OCI-LY7 (cell line): ENCODE data around the gene GJC2. TPM values are rescaled to one million over a fixed set of nuclear protein-coding genes. Genes with fewer than 3 reads are reported as not detected.

ENCODE experiments used
- BruUV-seq: library from RNA; stranded (reverse); fragments of 400-500 nt; replicated peaks from 2 replicates; lab custom pipeline; 2021; lab: Mats Ljungman, UMichigan
- CTCF ChIA-PET: fragments of 300-600 bp; sonication (Branson Sonifier 250); formaldehyde crosslinking; loops from one replicate; lab custom pipeline; 2022; ENCODE audit warnings: antibody characterized with exemption; ENCODE audit not compliant: unreplicated experiment; lab: Charles Lee
- POLR2A ChIA-PET: fragments of 300-600 bp; sonication (Branson Sonifier 250); formaldehyde crosslinking; loops from one replicate; lab custom pipeline; 2022; ENCODE audit warnings: antibody characterized with exemption; lab: Charles Lee
- DNase-seq: peaks from one replicate; pipeline ENCODE4 v3.0.0-alpha.2; 2015; ENCODE audit warnings: low spot score
- H2AFZ ChIP-seq: fragments of 200-600 bp; sonication (generic), shearing (Covaris generic); 2 replicates; pipeline ENCODE4 v1.6.1; 2014; ENCODE audit warnings: mild to moderate bottlenecking, antibody characterized with exemption, low read length, moderate library complexity
- H3K27ac ChIP-seq: fragments of 200-600 bp; sonication (generic); 2 replicates; pipeline ENCODE4 v1.5.1; 2014; ENCODE audit warnings: mixed run types, low read depth, mild to moderate bottlenecking, moderate library complexity, low read length, inconsistent platforms; ENCODE audit not compliant: poor library complexity, severe bottlenecking
- H3K36me3 ChIP-seq: fragments of 200-600 bp; sonication (generic); 2 replicates; pipeline ENCODE4 v1.6.1; 2014; ENCODE audit warnings: mild to moderate bottlenecking, antibody characterized with exemption, low read length, moderate library complexity, mixed read lengths; ENCODE audit not compliant: insufficient read depth
- H3K4me1 ChIP-seq: fragments of 200-600 bp; sonication (generic); 2 replicates; pipeline ENCODE4 v1.5.1; 2014; ENCODE audit warnings: mild to moderate bottlenecking, low read length; ENCODE audit not compliant: insufficient read depth, poor library complexity, severe bottlenecking
- H3K4me2 ChIP-seq: fragments of 200-600 bp; sonication (generic); 2 replicates; pipeline ENCODE4 v1.6.1; 2014; ENCODE audit warnings: mild to moderate bottlenecking, low read length
- H3K4me3 ChIP-seq: fragments of 200-600 bp; sonication (generic); 2 replicates; pipeline ENCODE4 v1.5.1; 2014; ENCODE audit warnings: mild to moderate bottlenecking, low read depth, low read length; ENCODE audit not compliant: poor library complexity, severe bottlenecking
- H3K79me2 ChIP-seq: fragments of 200-600 bp; sonication (generic); 2 replicates; pipeline ENCODE4 v1.6.1; 2016; ENCODE audit warnings: low read depth, mild to moderate bottlenecking, low read length, moderate library complexity, mixed read lengths; ENCODE audit not compliant: insufficient read depth
- H3K9me2 ChIP-seq: fragments of 200-600 bp; sonication (generic); 2 replicates; pipeline ENCODE4 v1.6.1; 2016; ENCODE audit warnings: mild to moderate bottlenecking, low read length, mixed read lengths; ENCODE audit not compliant: insufficient read depth
- H3K9me3 ChIP-seq: fragments of 200-600 bp; sonication (generic); 2 replicates; pipeline ENCODE4 v1.6.1; 2014; ENCODE audit warnings: mild to moderate bottlenecking, mixed run types, low read length, mixed read lengths
- H4K20me1 ChIP-seq: fragments of 200-600 bp; sonication (generic); 2 replicates; pipeline ENCODE4 v1.6.1; 2014; ENCODE audit warnings: mild to moderate bottlenecking, antibody characterized with exemption, low read length, moderate library complexity, mixed read lengths; ENCODE audit not compliant: insufficient read depth
- EZH2phosphoT487 ChIP-seq: fragments of 200-600 bp; sonication (generic); IDR thresholded peaks from 2 replicates; pipeline ENCODE4 v1.6.1; 2018; ENCODE audit warnings: low read depth, borderline replicate concordance, mild to moderate bottlenecking, mixed run types, antibody characterized with exemption, low read length, moderate library complexity, mixed read lengths
- intact Hi-C: fragments of 100-400 bp; cut with micrococcal nuclease; formaldehyde crosslinking; loops from one replicate; pipeline ENCODE4 v1.10.0; 2022; ENCODE audit not compliant: unreplicated experiment
- total RNA-seq, 2 experiments: library from RNA; depleted of rRNA in 1 of 2; stranded (reverse); fragments of >200 nt in 1 of 2; shearing (Covaris generic) in 1 of 2; gene quantifications; 2 replicates each; pipeline ENCODE4 v1.2.3, GENCODE V29; 2014 to 2022
- TF ChIP-seq, protein P1 (sequence below): fragments of 200-600 bp; sonication (generic); conservative IDR thresholded peaks from 2 replicates; pipeline ENCODE4 v1.5.1; 2014; ENCODE audit warnings: mild to moderate bottlenecking, antibody characterized with exemption, low read length, moderate library complexity, mixed read lengths

Gene GJC2
- total RNA-seq, 2 experiments from 2014 or later, result 0.22 to 0.80 TPM

DNA sequence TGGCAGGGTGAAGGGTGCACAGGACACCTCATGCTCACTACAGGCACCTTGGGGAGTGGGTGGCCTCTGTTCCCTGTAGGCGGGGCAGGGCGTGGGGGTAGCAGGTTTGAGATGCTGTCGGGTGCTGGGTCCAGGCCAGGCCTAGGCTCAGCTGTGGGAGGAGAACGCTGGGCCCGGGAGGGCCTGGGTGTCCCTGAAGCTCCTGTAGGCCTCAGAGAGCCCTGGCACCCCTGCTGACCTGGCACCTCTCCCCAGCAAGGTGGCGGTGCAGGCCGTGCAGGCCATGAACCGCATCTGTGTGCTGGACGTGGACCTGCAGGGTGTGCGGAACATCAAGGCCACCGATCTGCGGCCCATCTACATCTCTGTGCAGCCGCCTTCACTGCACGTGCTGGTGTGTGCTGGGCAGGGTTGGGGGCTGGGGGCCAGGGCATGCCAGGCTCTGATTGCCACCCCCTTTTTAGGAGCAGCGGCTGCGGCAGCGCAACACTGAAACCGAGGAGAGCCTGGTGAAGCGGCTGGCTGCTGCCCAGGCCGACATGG, 2.5 kb upstream of the GJC2 start:
- peaks cover 42% of the 10 kb centered on the region for H3K4me1 ChIP-seq
- H3K79me2 ChIP-seq, result peaks cover 27% of the 10 kb centered on the region
- H3K4me3 ChIP-seq, result no peak overlapping the region
- no peaks in the 10 kb centered on the region for H3K9me2 ChIP-seq
- DNase-seq, result no peak
- peaks cover 45% of the 10 kb centered on the region for H3K36me3 ChIP-seq
- no peak overlapping the region for H3K27ac ChIP-seq
- BruUV-seq, result no TSS peak
- no peak overlapping the region for H3K4me2 ChIP-seq
- CTCF ChIA-PET, result no interaction called here
- H2AFZ ChIP-seq, result no peak overlapping the region
- no peak for TF ChIP-seq EZH2phosphoT487
- TF ChIP-seq, protein P1, sequence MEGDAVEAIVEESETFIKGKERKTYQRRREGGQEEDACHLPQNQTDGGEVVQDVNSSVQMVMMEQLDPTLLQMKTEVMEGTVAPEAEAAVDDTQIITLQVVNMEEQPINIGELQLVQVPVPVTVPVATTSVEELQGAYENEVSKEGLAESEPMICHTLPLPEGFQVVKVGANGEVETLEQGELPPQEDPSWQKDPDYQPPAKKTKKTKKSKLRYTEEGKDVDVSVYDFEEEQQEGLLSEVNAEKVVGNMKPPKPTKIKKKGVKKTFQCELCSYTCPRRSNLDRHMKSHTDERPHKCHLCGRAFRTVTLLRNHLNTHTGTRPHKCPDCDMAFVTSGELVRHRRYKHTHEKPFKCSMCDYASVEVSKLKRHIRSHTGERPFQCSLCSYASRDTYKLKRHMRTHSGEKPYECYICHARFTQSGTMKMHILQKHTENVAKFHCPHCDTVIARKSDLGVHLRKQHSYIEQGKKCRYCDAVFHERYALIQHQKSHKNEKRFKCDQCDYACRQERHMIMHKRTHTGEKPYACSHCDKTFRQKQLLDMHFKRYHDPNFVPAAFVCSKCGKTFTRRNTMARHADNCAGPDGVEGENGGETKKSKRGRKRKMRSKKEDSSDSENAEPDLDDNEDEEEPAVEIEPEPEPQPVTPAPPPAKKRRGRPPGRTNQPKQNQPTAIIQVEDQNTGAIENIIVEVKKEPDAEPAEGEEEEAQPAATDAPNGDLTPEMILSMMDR, result no peak
- peaks cover 16% of the 10 kb centered on the region; the same call in 1 of the 2 replicates for H4K20me1 ChIP-seq
- H3K9me3 ChIP-seq, result no peaks in the 10 kb centered on the region
- intact Hi-C loops, result no loop called here
- POLR2A ChIA-PET, result no interaction called here

DNA sequence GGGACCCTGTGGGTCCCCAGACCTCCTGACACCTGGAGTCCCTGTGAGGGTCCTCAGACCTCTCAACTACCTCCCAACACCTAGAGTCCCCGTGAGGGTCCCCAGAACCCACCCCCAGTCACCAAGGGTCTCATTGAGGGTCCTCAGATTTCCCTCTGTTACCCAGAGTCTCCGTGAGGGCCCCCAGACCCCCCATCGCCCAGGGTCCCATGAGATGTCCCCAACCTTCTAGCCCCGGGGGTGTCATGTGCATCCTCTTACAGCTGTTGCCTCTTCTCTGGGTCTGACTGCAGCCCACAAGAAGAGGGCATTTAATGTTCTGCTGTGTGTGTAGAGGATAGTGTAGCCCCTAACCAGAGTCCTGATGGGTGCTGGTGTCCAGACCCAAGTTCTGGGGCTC, 2.0 kb upstream of the GJC2 start:
- no TSS peak for BruUV-seq
- H4K20me1 ChIP-seq, result peaks cover 14% of the 10 kb centered on the region; the same call in 1 of the 2 replicates
- POLR2A ChIA-PET, result interaction anchor here (1.0 kb wide), 1 partner anchor 9 kb away, joined by 3 read pairs; no protein-coding TSS in a partner anchor
- peaks cover 21% of the 10 kb centered on the region for H3K79me2 ChIP-seq
- H3K9me3 ChIP-seq, result no peaks in the 10 kb centered on the region
- no peak overlapping the region for H2AFZ ChIP-seq
- no peaks in the 10 kb centered on the region for H3K9me2 ChIP-seq
- H3K27ac ChIP-seq, result no peak overlapping the region
- peaks cover 36% of the 10 kb centered on the region for H3K4me1 ChIP-seq
- TF ChIP-seq, protein P1, result no peak
- TF ChIP-seq EZH2phosphoT487, result no peak
- H3K36me3 ChIP-seq, result peaks cover 40% of the 10 kb centered on the region
- no peak overlapping the region for H3K4me2 ChIP-seq
- no peak overlapping the region for H3K4me3 ChIP-seq
- intact Hi-C loops, result no loop called here
- no peak for DNase-seq
- CTCF ChIA-PET, result interaction anchor here (0.5 kb wide), 1 partner anchor 22 kb away, joined by 3 read pairs; no protein-coding TSS in a partner anchor

DNA sequence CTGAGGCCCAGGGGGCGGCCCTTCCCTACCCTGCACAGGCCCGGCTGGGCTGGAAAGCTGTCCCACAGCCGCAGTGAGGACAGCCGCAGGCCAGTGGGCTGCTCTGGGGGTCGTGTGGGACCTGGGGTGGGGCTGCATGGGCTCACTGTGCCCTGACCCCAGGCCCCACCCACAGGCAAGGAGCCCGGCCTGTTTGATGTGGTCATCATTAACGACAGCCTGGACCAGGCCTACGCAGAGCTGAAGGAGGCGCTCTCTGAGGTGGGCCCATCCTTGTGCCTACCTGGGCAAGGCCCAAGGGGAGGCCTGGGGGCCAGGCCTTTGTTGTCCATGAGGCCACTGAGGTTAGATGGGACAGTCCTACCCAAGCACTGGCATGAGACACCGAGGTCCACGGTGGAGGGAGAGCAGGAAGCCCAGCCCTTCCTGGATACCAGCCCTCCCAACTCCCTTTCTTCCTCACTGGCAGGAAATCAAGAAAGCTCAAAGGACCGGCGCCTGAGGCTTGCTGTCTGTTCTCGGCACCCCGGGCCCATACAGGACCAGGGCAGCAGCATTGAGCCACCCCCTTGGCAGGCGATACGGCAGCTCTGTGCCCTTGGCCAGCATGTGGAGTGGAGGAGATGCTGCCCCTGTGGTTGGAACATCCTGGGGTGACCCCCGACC, 1.4 kb upstream of the GJC2 start:
- ChIA-PET CTCF (interaction anchor here (0.5 kb wide), 1 partner anchor 23 kb away, joined by 3 read pairs; no protein-coding TSS in a partner anchor), POLR2A (interaction anchor here (1.0 kb wide), 1 partner anchor 10 kb away, joined by 3 read pairs; no protein-coding TSS in a partner anchor)
- no peak for TF ChIP-seq EZH2phosphoT487
- TF ChIP-seq, protein P1, result no peak
- H3K9me3 ChIP-seq, result no peaks in the 10 kb centered on the region
- H4K20me1 ChIP-seq, result peaks cover 8% of the 10 kb centered on the region; the same call in 1 of the 2 replicates
- BruUV-seq, result no TSS peak
- H3K27ac ChIP-seq, result no peak overlapping the region
- no peak overlapping the region for H3K4me2 ChIP-seq
- H3K4me3 ChIP-seq, result no peak overlapping the region
- DNase-seq, result no peak
- H2AFZ ChIP-seq, result no peak overlapping the region
- H3K79me2 ChIP-seq, result peaks cover 16% of the 10 kb centered on the region
- H3K9me2 ChIP-seq, result no peaks in the 10 kb centered on the region
- peaks cover 35% of the 10 kb centered on the region for H3K36me3 ChIP-seq
- peaks cover 31% of the 10 kb centered on the region for H3K4me1 ChIP-seq
- intact Hi-C loops, result no loop called here
